Epithelial cell of esophagus (primary cell): ENCODE results near the gene ILKAP.
A peak's percentile ranks its signal among the peaks of the same experiment; 100 is the strongest.

Experiments
- DNase-seq: peaks from one replicate; pipeline ENCODE4 v3.0.0; 2010; ENCODE audit warnings: low read depth
- H3K4me3 ChIP-seq: 2 replicates; pipeline ENCODE4 v1.5.1; 2011; ENCODE audit warnings: mild to moderate bottlenecking, low read length, control low read depth
- TF ChIP-seq, protein P1 (sequence below): IDR thresholded peaks from 2 replicates; pipeline ENCODE4 v1.5.1; 2011; ENCODE audit warnings: low read depth, mild to moderate bottlenecking, low read length, control low read depth, inconsistent platforms; ENCODE audit not compliant: insufficient read depth; ENCODE audit errors: missing control alignments

Gene ILKAP

DNA sequence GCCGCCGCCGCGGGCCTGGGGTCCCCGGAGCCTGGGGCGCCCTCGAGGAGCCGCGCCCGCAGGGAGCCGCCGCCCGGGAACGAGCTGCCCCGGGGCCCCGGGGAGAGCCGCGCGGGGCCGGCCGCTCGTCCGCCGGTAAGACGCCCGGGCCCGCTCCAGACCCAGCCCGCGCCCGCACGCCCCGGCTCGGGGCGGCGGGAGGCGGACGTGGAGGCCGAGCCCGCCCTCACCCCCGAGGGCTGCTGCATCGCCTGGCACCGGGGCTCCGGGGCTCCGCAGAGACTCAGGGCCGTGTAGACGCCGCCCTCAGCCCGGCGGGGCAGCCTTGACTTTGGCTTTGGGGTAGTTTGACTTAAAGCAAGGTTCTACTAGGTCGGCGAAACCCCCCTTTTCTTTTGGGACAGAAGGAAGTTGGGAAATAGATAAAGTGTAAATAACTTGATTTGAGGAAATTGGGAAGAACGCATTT, 44.4 kb downstream of the ILKAP start:
- DNase-seq = no peak
- TF ChIP-seq, protein P1, sequence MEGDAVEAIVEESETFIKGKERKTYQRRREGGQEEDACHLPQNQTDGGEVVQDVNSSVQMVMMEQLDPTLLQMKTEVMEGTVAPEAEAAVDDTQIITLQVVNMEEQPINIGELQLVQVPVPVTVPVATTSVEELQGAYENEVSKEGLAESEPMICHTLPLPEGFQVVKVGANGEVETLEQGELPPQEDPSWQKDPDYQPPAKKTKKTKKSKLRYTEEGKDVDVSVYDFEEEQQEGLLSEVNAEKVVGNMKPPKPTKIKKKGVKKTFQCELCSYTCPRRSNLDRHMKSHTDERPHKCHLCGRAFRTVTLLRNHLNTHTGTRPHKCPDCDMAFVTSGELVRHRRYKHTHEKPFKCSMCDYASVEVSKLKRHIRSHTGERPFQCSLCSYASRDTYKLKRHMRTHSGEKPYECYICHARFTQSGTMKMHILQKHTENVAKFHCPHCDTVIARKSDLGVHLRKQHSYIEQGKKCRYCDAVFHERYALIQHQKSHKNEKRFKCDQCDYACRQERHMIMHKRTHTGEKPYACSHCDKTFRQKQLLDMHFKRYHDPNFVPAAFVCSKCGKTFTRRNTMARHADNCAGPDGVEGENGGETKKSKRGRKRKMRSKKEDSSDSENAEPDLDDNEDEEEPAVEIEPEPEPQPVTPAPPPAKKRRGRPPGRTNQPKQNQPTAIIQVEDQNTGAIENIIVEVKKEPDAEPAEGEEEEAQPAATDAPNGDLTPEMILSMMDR = no peak
- H3K4me3 ChIP-seq = peak overlapping the region; percentile 31

DNA sequence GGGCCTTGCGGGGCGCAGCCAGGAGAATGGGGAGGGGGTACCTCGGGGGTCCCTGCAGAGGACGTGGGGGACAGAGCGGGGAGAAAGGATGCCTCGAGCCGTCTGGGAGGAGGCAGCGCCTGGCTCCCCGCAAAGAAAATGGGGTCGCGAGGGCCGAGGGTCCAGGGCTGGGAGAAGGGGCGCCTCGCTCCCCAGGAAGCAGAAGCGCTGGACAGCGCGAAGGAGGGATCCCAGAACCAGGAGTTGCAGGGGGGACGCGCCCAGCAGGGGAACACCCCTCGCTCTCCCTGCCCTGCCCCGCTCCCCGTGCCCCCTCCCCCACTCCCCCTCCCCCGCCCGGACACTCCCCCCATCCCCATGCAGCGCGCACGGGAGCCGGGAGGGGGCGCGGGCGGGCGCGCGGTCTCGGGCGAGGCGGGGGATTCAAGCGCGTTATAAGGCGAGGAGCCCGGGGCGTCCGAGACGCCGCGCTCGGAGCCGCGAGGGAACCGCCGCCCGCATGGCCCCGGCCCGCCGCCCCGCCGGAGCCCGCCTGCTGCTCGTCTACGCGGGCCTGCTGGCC, 44.9 kb downstream of the ILKAP start, which contains the start of gene ERFE:
Gene ERFE (plus strand): TSS at position 462 of the 562 bp plus-strand sequence. CDS start 38 bp downstream, at position 500.
- TF ChIP-seq, protein P1 = peak; percentile 13
- peak within 1 kb of the TSS; percentile 31 for H3K4me3 ChIP-seq
- DNase-seq = peak; percentile 42

DNA sequence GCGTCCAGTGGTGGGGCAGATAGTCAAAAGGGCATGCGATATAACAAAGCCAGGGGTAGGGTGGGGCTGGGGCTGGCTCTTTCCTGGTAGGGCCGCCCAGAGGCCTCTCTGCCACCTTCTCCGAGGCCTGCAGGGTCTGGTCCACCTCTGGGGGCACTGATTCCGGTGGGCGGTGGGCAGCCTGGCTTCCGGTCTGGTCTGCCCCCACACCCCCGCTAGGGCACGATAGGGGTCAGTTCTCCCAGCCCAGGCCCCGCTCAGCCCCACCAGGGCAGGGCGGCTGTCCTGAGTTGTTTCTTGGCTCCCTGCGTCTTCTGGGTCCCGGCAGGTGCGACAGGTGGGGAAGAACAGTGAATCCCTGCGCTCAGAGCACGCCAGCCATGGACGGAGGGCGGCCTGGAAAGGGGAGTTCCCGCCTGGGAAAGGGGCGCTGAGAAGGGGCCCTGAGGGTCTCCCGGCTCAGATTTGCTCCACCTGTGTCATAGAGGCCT, 45.4 kb downstream of the ILKAP start:
- no peak overlapping the region for H3K4me3 ChIP-seq
- DNase-seq = no peak
- TF ChIP-seq, protein P1 = no peak

DNA sequence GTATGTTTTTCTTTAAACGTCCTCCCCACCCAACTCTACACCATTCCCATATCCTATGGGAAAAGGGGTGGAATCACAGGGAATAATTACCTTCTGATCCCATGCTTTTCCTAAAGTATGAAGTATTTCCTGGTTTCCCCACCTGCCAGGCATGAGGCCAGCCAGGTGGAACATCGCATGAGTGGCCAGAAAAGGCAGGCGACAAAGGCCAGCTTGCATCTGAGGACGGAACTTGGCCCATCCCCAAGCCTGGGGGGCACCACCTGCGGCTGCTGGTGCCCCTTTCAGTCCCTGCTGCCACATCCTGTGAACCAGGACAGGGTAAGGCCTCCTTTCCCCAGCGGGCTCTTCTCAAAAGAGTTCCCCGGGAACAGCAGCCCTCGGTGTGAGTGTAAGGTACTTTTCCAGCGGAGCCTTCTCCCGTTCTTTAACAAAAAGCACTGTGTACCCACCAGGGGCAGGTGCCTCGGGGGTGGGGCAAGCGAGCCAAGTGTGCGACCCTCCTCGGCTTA, 45.9 kb downstream of the ILKAP start:
- H3K4me3 ChIP-seq = no peak overlapping the region
- DNase-seq = no peak
- TF ChIP-seq, protein P1 = no peak

DNA sequence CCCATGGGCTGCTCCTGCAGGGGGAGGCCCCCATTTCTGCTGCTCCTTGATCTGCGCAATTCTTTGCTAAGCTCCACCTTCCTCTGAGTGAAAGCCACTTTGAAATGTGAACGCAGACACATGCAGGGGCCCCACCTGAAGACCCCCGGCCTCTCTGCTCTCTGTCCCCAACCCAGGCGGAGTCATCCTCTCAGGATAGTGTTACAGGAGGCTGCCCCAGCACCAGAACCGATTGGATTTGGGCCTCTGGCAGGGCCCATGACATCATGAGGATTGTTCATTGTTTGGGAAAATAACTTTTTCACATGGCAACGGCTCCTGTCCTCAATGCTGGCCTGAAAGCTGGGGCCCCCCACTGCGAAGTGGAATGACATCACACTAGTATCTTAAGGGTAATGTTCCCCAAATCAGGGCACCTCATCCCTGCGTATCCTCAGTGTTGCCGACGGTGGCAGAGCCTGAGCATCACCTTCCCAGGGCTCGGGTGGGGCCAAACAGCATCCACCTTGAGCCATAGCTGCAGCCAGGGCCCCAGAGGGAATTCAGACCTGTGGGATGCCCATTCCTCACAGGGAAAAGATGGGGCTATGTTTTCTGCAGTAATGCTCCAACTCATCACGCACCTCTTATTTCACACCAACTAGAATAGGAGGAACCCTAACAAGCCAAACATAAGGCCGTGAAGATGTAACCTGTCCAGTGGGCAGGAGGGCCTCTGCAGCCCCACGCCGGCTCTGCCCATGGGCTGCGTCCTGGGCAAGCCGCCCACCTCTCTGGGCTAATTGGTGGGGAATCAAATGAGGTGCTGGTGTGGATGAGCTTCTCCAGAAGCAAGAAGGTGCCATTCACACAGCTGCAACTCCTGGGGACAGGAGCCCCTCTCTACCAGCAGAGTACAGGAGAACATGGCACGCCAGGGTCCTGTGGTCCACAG, 47.5 kb downstream of the ILKAP start:
- no peak for DNase-seq
- TF ChIP-seq, protein P1 = no peak

DNA sequence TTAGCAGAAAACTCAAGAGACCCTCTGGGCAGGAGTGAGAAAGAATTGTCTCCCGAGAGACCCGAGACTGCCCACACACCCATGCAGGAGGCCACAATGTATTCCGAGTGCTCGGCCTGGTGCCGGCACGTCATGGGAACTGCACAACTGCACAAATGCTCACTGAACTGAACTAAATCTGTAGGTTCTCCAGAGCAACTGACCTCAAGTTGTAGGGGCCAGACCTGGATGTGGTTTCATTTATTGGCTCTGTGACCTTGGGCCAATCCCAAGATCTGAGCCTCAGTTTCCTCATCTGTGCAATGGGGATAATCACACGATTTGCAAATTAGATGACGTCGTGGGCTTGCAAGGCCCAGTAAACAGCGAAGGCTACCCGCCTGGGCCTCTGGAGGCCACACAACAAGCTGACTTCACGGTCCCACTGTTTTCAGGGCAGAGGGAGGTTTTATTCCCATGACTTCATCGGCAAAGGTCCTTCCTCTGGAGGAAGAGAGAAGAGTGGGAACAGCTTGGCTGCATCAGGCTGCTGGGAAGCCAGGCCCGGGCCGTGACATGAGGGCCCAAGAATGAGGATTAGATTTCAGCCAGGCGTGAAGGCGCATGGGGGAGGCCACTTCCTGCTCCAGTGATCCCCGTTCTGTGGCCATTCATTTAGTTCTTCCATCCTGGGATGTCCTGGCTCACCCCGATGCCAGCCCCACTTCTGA, 48.3 kb downstream of the ILKAP start:
- TF ChIP-seq, protein P1 = no peak
- no peak for DNase-seq
- H3K4me3 ChIP-seq = no peak overlapping the region

More for the DNA sequence above, 47.5 kb downstream of the ILKAP start:
- H3K4me3 ChIP-seq = no peak overlapping the region
